GM19043 (cell line): ENCODE measurements around the gene FGF14.

Experiments
- ATAC-seq: cut with Tn5 transposase; IDR thresholded peaks from one replicate; pipeline ENCODE4 v1.9.1; 2021; ENCODE audit warnings: low read depth; ENCODE audit not compliant: unreplicated experiment

The FGF14 gene

DNA sequence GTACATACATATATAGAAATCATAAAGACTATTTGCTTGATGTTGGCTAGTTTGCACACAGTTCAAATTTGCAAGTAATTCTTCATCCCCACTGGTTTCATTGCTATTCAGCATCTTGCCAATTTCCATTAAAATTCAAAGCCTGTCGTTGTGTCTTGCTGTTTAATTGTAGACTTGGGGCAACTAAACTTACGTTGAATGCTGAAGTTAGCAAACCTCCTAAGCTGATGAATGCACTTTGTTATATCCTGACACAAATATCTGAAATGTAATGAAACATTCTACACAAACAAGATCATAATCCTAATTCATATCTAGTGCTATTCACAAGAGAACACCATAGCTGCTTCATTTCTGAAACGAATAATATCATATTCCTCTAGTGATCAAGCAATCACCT lies 568.2 kb downstream of the FGF14 start:
- no peak for ATAC-seq

DNA sequence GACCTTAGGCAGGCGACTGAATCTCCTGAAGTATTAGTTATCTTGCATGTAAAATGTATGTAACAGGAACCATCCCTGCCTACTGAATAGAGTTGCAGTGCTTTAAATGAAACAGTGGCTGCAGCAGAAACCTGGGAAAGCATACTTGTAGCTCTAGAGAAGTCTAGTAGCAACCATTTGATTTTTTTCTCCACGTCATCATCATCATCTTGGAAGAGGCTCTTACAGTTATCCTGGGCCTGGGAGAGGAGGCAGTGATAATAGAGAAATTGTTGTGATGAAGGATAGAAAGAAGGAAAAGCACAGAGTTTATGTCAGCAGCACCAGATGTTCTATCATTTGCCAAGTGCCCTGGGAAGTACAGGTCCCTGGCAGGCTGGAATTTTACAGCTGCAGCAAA lies 571.8 kb downstream of the FGF14 start:
- no peak for ATAC-seq

DNA sequence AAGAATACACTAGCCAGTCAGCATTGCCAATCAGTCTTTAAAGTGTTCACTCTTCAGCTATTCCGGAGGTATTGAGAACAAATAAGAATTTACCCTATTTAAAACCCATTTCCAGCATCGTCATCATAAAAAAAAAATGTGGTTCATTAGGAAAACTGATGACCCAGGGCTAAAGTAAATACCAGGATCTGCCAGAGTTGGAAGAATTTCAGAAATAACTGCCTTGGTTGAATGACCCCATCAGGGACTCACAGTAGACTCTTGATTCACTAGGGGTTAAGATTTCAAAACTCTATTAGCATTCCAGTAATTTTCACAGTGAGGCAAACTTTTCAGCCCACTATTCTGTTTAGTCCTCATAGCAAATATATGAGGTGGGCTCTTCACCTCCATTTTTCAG lies 572.4 kb downstream of the FGF14 start:
- ATAC-seq, result no peak

DNA sequence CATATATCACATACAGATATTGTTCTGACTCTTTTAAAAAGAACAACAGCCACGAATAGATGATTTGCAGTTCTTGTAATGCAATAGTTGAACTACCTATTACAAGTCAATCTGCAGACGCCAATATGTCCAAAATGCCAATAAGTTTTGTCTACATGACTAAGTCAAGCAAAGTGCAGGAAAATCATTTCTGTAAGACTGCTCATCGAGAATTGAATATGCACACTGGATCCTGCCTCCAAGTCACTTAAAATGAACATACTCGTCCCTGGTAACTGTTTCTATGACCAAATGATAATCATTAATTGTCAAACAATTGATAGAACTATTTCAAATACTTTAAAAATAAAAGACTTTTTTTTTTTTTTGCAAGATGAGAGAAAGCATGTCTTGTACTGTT lies 573.7 kb downstream of the FGF14 start:
- no peak for ATAC-seq

DNA sequence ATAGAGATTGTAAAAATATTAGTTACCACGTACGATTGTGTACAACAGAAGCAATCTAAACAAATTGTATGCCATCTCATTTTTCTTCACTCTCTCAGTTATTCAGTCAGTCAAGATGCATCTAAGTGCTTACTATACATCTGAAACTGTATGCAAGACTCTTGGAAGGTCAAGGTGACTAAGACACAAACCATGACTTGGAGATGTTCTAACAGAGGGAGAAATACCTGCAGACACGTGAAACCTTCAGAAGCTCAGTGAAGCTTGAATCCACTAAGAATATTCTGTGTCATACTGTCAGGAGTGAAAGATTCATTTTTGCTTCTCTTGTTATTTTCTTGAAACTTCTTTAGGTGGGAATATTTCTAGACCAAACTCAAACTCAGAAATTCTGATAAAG lies 584.0 kb downstream of the FGF14 start:
- no peak for ATAC-seq

DNA sequence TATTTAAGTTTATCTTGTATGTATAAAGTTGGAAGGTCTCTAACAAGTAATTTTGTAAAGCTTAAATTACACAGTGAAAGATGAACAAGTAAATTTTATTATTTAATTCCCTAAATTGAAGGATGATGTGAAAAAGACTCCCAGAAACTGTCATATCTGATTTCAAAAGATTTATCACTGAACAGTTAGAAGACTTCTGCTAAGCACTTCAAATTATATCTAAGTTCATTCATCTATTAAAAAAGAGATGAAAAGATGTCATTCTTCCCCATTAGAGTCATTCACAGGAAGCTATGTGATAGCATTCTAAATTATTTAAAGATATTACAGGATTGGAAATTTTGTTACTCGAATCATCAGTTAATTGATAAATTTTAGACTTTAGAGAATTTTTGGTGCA lies 590.0 kb downstream of the FGF14 start:
- no peak for ATAC-seq

DNA sequence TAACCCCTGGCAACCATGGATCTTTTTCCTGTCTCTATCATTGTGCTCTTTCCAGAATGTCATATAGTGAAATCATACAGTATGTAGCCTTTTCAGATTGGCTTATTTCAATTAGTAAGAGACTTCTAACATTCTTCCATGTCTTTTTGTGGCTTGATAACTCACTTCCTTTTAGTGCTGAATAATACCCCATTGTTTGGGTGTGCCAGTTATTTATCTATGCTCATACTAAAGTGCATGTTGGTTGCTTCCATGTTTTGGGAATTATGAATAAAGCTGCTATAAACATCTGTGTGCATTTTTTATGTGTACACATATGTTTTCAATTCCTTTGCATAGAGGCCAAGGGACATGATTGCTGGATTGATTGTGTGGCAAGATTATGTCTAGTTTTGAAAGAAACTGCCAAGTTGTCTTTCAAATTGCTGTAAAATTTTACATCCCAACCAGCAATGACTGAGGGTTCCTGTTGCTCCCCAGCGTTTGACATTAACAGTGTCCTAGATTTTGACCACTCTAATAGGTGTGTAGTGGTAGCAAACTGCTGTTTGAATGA lies 590.5 kb downstream of the FGF14 start:
- ATAC-seq, result no peak

DNA sequence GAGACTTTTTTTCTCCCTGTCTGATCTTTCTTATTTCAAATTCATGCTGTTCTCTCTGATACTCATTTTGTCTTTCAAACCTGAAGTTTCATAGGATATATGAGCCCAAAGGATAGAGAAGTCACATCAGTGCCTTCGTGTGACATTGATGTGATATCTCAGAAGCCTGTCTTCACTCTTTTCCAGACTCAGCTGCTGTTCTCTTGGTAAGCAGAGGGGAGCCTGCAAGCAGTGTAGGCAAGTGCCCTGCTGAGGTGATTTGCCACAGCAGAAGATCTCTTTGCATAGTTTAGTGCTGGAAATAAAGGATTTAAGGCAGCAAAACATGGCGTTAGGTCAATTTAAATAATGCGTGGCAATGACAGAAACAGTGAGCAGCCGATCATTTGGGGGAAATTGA lies 602.7 kb downstream of the FGF14 start:
- ATAC-seq, result no peak

DNA sequence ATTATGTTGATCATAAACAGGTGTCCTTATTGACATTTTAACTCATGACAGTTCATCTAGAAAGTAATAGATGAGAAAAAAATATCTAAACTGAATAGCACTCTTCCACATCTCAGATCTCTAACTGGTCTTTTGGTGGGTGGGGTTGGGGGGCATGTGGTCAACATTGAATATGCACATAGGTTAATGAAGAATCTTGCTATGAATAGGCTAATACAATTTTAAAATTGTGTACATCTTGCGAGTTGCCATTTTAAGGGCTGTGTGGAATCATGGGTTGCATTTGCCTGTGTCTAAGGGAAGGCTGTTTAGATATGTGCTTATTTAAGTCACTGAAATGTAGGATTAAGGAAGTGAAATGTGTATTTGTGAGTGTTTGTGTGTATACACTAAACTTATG lies 603.4 kb downstream of the FGF14 start:
- ATAC-seq, result no peak

DNA sequence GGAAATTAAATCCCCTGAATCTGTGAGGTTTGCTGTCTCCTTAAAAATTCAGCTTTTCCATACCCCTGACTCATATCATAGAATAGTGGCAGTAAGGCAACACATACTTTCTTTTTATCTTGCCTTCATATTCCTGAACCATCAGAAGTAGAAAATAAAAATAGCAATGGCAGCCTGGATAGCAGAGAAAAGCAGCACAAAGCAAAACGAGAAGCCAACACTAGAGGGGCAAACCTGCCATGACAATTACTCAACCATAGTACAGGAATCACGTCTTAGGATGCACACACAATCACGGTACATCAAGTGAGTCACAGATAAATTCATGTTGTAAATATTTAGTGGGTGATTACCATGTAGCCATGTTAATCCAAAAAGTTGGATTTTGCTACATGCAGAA lies 606.4 kb downstream of the FGF14 start:
- ATAC-seq, result no peak

DNA sequence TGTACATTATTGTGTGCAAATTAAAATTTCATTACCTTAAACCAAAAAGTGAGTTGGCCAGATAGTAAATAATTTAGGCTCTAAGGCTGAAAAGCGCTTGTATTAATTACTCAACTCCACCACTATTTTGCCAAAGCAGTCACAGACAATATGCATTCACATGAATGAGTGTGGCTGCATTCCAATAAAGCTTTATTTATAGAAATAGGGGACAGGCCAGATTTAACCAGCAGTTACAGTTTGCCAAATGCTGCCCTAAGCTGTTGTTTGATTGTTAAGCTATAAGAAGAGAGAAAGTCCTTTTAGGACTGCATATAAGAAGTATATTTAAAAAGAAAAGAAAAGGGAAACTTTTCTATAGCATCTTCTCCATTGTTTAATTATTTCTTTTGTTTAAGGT lies 606.8 kb downstream of the FGF14 start:
- no peak for ATAC-seq

DNA sequence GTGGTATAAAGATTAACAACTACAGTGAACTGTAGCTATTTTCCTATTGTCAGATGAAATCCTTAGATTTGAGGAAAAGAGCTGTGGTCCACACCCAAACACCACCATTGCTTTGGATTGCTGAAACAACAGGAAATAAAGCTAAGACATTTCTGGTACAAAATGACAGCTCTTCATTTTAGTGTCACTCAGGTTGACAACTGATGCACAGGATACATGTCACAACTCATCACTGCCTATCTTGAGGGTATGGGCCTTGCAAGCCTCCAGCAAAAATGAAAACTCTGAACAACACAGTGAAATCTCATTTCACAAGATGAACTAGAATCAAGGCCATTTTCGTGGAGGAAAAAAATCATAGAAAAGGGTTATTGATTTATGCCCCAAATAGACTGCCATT lies 609.7 kb downstream of the FGF14 start:
- no peak for ATAC-seq

DNA sequence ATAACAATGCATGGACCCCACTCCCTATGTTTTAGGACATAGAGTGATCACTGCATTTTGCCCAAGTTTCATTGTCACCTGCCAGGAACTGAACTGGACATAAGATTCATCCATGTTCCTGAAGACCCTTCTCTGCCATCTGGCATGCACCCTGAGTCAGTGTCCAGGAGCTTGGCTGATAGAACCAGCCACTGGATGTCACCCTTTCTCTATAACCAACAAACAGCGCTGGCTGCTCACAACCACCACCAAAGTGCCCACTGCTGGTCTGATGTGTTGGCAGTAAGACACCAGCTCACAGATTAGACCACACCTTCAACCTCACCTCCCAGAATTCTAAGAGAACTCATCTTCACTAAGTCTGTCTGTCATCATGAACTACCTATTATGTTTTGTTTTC lies 616.0 kb downstream of the FGF14 start:
- ATAC-seq, result no peak

DNA sequence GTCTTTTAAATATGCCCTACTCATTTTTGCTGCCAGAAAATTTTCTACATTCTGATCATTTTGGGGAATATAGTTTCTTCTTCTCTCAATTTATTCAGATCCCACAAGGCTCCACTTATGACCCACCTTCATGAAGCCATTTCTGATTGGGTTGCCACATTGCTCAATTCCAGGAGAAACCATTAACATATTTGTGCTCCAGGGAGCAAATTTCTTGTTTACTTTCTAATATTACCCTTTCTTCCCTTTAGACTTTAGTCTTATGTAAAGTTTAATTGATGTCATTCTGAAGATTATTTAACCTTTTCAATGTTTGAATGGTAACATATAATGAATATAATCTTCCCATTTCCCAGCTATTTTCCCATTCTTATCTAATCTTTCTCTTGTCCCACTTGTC lies 617.5 kb downstream of the FGF14 start:
- no peak for ATAC-seq

DNA sequence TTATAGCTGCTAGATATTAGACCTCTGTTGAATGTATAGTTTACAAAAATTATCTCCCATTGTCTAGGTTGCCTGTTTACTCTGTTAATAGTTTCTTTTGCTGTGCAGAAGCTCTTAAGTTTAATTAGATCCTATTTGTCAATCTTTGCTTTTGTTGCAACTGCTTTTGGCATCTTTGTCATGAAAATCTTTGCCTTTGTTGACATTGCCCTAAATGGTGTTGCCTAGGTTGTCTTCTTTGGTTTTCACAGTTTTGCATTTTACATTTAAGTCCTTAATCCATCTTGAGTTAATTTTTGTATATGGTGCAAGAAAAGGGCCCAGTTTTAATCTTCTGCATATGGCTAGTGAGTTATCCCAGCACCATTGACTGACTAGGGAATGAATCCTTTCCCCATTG lies 618.3 kb downstream of the FGF14 start:
- ATAC-seq, result no peak

DNA sequence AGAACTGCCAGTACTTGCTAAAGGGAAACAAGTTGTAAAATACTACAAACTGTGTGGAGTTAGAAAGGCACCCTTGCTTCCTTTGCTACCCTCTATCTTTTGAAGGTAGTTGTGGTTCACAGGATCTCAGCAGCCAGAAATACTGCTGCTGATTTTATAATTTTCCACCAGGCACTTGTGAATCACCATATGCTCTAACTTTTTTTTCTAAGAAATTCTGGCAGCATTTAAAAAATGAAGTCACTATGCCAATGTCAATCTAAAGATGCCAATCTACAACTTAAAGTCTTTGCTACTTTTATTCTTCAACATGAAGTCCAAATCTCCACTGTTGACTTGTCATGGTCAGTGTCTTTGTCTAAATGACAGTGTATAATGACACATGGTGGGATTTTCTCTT lies 621.6 kb downstream of the FGF14 start:
- no peak for ATAC-seq

DNA sequence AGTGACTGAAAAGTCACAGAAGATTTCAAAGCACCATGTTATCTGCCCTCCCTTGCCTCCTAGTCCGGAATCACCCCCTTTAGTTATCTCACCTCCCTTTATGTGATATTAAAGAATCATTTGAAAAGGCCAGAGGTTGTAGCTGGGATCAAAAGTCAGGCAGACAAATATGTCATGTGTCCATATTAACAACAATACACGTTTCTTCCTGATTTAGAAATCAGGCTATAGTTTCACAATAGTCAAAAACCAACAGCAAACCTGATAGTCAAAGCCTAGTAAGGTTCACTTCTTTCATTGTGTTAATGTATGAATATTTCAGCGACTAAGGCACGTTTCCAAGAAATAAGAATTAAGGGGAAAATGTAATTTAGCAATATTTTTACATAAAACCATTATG lies 622.7 kb downstream of the FGF14 start:
- no peak for ATAC-seq

DNA sequence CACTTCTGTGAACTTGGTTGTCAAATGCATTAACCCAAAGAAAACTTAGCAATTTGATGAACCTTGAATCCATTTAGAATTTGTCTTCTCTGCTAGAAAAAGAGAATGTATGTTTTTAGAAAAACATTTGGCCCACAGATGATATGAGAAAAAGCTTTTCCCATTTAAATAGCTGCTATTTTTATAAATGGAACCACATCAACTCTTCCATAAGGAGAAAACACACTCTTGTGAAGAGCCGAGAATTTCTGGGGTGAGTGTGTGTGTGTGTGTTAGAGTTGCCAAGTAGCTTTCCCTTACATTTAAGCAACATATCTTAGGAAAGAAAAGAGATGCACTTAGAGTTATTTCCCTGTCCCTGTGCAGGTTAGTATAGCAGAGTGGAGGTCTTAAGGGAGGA lies 626.6 kb downstream of the FGF14 start:
- ATAC-seq, result no peak

DNA sequence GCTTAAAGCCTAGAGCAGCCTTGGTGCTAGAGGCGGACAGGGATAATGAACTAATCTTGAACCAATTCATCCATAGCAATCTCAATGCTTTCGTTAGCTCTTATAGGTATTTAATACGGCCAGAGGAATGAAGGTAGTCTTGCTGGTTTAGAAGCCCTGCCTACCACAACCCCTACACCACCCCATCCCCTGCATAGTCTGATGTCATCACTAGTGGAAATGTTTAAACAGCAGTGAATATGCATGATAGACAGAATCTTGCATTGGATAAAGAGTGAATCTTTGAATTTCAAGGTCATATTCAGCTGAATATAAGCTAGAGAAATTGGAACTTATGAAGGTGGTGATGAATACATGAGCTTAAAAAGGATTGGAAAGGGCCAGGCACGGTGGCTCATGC lies 627.5 kb downstream of the FGF14 start:
- no peak for ATAC-seq

DNA sequence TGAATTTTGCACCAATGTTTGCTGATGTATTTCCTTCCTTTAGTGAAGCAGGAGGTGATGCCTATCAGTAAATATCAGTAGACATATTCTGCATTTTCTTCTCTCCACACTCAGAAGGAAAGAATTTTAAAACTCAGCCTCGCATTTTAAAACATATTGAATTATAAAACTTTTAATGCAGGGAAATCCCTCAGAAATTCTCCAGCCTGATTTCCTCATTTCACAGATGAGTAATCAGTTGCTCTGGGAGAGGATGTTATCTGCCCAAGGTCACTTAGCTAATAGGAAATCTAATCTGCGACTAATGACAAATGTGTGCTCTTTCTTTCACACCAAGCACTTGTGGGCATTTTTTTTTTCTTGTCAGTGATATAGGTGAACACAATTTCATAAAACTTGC lies 628.8 kb downstream of the FGF14 start:
- ATAC-seq, result no peak

DNA sequence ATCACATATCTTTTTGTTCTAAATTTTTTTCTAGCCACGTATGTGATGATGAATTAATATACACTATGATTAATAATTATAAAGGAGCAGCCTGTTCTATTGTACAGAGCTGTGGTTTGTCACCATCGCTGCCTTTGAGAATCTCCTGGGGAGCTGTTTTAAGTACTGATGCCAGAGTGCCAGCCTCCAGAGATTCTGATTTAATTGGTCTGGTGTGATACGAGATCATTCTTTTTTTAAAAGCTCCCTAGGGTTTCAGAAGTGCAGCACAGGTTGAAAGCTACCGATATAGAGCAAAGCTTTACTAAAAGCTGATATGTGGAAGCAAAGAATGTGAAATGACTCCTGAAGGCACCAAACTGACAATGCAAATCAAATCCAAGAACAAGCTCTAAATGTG lies 634.7 kb downstream of the FGF14 start:
- no peak for ATAC-seq

DNA sequence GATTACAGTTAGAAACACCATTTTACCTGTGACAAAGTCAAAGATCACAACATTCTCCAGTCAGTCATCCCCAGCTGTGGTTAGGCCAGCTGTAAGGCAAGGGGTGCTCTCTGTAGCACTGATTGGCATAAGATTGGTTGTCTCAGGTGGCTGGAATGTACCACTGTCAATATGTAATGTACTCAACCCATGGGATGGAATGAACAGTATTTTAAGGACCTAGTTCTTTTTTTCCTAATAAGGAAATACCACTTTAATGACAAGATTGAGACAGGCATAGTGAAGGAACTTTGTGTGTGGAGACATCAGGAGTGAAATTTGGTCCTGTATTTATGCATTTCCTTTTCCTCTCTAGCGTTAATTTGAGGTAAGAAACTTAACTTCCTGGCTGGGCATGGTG lies 638.7 kb downstream of the FGF14 start:
- no peak for ATAC-seq

DNA sequence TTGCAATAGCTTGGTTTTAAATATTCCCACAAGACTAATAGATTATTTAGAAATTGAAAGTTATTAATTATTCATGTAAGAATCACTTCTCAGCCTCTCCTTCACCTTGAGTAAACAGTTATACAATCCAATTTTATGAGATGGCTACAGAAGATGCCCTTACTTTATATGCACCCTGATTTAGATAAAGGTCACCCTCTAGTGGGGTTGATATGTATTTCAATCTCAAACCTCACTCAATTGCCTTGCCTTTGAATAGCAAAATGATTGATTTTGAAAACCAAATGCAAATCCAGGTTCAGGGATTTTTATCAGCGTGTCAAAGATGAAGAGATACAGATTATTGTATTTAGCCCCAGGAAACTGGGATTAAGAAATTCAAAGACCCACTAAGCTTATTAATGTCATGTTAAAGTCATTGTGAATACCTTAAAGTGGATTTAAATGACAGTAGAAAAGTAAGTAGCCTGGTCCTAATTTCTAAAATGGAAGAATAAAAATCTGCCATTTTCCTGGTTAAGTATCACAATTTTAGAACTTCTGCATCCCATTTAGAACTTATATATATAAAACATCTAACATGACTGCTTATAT lies 644.3 kb downstream of the FGF14 start:
- peak; percentile 74 for ATAC-seq
